ENCODE results near the gene AKR7A2.

DNA sequence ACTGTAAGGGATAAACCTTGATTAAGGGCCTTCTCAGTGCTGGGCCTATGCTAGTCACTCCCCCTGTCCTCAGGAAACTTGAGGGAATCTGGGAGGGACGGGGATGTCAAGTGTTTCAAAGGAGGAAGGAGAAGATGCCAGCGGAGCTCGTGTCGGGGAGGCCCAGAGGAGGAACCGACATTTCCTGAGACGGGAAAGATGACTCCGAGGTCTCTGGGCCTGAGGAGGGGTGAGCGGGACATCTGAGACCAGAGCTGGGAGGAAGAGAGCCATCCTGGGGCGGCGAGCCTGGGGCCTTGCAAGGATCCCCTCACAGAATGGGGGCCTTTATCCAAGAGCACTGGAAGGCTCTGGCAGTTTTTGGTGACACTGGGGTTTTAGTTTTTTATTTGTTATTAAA lies 10.5 kb upstream of the AKR7A2 start:
- TF ChIP-seq, protein P1, sequence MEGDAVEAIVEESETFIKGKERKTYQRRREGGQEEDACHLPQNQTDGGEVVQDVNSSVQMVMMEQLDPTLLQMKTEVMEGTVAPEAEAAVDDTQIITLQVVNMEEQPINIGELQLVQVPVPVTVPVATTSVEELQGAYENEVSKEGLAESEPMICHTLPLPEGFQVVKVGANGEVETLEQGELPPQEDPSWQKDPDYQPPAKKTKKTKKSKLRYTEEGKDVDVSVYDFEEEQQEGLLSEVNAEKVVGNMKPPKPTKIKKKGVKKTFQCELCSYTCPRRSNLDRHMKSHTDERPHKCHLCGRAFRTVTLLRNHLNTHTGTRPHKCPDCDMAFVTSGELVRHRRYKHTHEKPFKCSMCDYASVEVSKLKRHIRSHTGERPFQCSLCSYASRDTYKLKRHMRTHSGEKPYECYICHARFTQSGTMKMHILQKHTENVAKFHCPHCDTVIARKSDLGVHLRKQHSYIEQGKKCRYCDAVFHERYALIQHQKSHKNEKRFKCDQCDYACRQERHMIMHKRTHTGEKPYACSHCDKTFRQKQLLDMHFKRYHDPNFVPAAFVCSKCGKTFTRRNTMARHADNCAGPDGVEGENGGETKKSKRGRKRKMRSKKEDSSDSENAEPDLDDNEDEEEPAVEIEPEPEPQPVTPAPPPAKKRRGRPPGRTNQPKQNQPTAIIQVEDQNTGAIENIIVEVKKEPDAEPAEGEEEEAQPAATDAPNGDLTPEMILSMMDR (IDR thresholded peaks at IDR 0.05), result no peak
- TF ChIP-seq POLR2A (IDR thresholded peaks at IDR 0.05), result no peak

Data from thyroid gland (tissue), 4 donors.